ENCODE data around the gene CMTM1.
"Not testable (repeated sequence)": the region's sequence is repeated elsewhere in the genome, so short reads cannot be mapped to it uniquely, and the experiment has no call there.

The CMTM1 gene

GRCh38 chr16:66562409-66562808, 3.8 kb upstream of the CMTM1 start:
- DNase-seq (ENCODE audit: low read depth, low spot score): no peak

GRCh38 chr16:66562986-66563385, 3.3 kb upstream of the CMTM1 start:
- no peak for DNase-seq (ENCODE audit: low read depth, low spot score)

GRCh38 chr16:66563574-66564334, 2.5 kb upstream of the CMTM1 start:
- no peak for DNase-seq (ENCODE audit: low read depth, low spot score)

GRCh38 chr16:66567270-66567669, 1.0 kb downstream of the CMTM1 start:
- DNase-seq (ENCODE audit: low read depth, low spot score): not testable (repeated sequence)

GRCh38 chr16:66568355-66568754, 2.1 kb downstream of the CMTM1 start:
- DNase-seq (ENCODE audit: low read depth, low spot score): no peak

- DNase-seq (ENCODE audit: low read depth, low spot score): peak; percentile 56
Measured at GRCh38 chr16:66569131-66569530, 2.9 kb downstream of the CMTM1 start.

- DNase-seq (ENCODE audit: low read depth, low spot score): peak; percentile 43
Measured at GRCh38 chr16:66569827-66570405, 3.7 kb downstream of the CMTM1 start.

GRCh38 chr16:66572356-66572755, 6.1 kb downstream of the CMTM1 start:
- no peak for DNase-seq (ENCODE audit: low read depth, low spot score)

GRCh38 chr16:66574081-66574480, 7.8 kb downstream of the CMTM1 start:
- DNase-seq (ENCODE audit: low read depth, low spot score): no peak

- DNase-seq (ENCODE audit: low read depth, low spot score): no peak
Measured at GRCh38 chr16:66574531-66574930, 8.3 kb downstream of the CMTM1 start.

- DNase-seq (ENCODE audit: low read depth, low spot score): no peak
Measured at GRCh38 chr16:66575060-66575459, 8.8 kb downstream of the CMTM1 start.

GRCh38 chr16:66576296-66576695, 10.1 kb downstream of the CMTM1 start:
- DNase-seq (ENCODE audit: low read depth, low spot score): no peak

- DNase-seq (ENCODE audit: low read depth, low spot score): peak; percentile 26
Measured at GRCh38 chr16:66578651-66579531, 12.7 kb downstream of the CMTM1 start, which contains the start of gene CMTM2. Gene CMTM2, plus strand, starts transcription at chr16:66579463. Its CDS starts 145 bp downstream, at chr16:66579608.

- peak; percentile 75 for DNase-seq (ENCODE audit: low read depth, low spot score)
Measured at GRCh38 chr16:66580605-66581209, 14.5 kb downstream of the CMTM1 start.

GRCh38 chr16:66581246-66581952, 15.2 kb downstream of the CMTM1 start:
- peak; percentile 46 for DNase-seq (ENCODE audit: low read depth, low spot score)

- DNase-seq (ENCODE audit: low read depth, low spot score): no peak
Measured at GRCh38 chr16:66585481-66586239, 19.4 kb downstream of the CMTM1 start.

GRCh38 chr16:66587881-66588600, 21.8 kb downstream of the CMTM1 start:
- DNase-seq (ENCODE audit: low read depth, low spot score): no peak

GRCh38 chr16:66588981-66589713, 22.9 kb downstream of the CMTM1 start:
- DNase-seq (ENCODE audit: low read depth, low spot score): peak; percentile 15

GRCh38 chr16:66590322-66590721, 24.1 kb downstream of the CMTM1 start:
- no peak for DNase-seq (ENCODE audit: low read depth, low spot score)
